Activated CD8-positive, alpha-beta memory T cell treated with anti-CD3 and anti-CD28 coated beads for 1 hour (primary cell): ENCODE measurements around the gene KIF1A.

Experiments
- DNase-seq, 2 donors: peaks; one replicate each; pipeline ENCODE4 v3.0.0-alpha.2; 2020; ENCODE audit warnings: low read depth in 1 of 2; ENCODE audit errors: extremely low read depth in 1 of 2

KIF1A gene

GRCh38 chr2:240777456-240778212 is 42.4 kb downstream of the KIF1A start:
- DNase-seq: no peak

DNA sequence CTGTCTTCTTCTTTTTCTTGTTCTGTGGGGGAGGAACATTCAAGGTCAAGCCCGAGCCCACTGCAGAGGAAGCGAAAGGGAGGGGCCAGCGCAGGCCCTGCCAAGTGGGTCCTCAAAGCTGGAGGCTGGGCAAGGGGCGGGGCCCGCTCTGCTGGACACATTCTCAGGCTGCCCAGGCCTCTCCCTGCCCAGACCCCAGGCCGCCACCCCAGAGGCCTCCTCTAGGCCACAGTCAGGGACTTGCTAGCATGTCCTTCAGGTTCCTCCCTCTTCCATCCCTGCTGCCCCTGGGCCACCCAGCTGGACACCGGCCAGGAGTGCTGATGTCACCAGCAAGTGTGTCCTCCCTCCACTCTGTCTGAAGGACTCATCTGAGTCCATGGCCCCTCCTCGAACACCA is 44.1 kb downstream of the KIF1A start:
- no peak for DNase-seq

GRCh38 chr2:240774856-240775255 is 45.2 kb downstream of the KIF1A start:
- no peak for DNase-seq

DNA sequence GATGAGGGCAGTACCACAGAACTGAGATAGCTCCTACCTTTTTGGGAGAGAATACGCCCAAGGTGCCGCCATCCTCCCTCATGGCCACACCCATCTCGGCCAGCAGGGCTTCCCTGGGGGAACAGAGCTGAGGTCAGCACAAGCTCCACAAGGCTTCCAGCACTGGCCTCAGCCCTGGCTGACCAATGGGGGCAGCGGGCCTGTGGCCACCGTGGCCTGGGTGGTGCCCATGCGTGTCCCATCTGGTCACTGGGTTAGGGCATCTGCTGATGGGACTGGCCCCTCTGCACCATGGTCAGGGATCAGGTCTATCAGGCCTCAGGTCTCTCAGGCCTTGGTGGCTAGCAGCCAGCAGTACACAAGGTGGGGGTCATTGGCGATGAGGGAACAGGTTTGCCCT is 50.9 kb downstream of the KIF1A start:
- no peak for DNase-seq

DNA sequence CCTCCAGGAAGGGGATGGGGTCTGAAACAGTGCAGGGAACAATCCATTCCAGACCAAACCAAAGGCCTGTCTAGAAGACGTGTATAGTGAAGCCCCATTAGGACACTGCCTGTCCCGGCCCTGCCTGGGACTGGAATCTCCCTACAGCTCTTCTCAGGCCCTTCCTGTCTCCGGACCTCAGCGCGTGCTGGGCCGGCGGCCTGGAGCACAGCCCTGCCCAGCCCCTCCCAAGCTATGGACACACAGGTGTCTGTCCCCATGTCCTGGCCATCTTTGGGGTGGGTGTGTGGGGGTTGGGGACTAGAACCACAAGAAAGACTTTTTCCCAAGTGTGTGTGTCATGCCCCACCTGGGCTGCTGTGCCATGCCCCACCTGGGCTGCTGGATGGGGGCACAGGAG is 51.8 kb downstream of the KIF1A start:
- DNase-seq: no peak

DNA sequence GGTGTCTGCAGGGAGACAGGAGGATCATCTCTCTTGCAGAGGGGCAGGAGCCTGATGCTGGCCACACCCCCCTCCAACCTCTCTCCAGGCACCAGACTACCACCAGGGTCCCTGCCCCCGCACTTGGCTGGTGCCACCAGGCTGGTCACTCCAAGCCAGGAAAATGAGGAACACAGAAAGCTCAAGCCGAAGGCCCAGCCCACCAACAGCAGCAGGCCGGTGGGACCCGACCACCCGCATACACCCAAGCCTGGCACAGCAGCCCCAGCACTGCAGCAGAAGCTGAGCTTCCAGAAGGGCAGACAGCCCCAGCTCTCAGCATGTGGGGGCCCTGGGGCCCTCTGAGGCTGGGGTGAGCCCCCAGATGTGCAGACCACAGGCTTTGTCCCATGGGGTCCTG is 52.7 kb downstream of the KIF1A start:
- DNase-seq: no peak

DNA sequence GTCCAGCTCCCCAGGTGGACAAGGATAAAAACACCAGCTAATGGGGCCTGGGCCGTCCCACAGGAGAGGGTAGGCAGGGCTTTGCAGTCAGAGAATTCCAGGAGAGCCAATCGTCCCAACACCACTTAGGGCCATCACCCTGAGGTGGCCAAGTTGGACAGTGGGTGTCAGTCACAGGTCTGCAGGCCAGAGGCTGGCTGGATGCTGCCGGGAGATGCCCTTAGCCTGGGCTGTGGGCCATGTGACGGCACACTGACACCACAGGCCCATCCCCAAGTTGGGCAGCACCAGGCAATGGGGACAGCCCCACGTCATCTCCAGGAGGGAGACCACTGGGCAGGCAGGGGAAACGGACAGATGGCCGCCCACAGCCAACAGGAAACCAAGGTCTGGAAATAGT is 53.9 kb downstream of the KIF1A start:
- DNase-seq: no peak

- DNase-seq: no peak
Measured at GRCh38 chr2:240765007-240765406, 55.0 kb downstream of the KIF1A start.

DNA sequence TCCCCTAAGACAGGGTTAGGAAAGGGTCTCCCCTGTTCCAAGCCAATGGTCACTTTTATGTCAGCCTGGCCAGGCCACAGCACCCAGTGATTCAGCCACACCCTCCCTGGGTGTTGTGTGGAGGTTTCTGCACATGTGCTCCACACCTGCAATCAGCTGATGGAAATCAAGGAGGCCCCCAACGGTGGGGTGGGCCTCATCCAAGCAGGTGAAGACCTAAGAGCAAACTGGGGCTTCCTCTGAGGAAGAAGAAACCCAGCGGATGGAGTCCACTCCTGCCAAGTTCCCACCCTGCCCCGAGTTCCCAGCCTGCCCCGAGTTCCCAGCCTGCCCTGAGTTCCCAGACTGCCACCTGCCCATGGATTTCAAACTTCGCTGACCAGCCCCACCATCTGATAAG is 55.4 kb downstream of the KIF1A start:
- no peak for DNase-seq

DNA sequence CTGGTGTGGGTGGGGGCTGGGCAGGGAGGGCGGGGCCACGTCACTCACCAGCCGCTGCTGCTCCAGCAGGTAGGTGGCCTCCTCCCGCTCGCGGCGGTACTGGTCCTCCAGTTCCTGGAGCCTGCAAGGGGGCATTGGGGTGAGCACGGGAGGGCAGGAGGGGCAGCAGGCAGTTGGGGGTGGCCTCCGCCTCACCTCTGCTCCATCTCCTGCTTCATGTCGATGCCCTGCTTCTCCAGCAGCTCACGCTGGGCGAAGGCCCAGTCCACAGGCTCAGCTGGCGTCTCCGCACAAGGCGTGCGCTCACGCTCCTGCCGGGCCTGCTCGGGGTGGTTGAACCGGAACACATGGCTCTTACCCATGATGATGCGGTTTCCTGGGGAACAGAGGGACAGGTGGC is 57.0 kb downstream of the KIF1A start:
- DNase-seq: no peak

- DNase-seq: no peak
Measured at GRCh38 chr2:240762249-240762648, 57.8 kb downstream of the KIF1A start.

GRCh38 chr2:240760576-240761246 is 59.3 kb downstream of the KIF1A start:
- DNase-seq: no peak

DNA sequence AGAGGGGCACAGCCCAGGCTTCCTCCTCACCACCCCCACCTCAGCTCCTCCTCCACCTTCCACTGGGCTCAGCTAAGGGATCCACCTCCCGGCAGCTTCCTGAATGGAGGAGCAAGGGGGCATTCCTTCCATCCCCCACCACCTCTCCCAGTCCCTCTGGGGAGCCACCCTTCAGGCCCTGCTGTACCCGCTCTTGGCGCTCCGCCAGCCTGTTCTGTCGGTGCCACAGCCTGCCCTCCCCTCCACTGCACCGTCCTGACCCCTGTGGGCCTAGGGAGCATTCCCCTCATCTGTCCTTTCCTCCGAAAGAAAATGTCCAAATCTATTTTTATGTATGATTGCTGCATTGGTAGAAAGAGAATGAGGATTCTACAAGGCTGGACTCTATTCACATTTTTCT is 59.9 kb downstream of the KIF1A start:
- no peak for DNase-seq

- no peak for DNase-seq
Measured at GRCh38 chr2:240759459-240759858, 60.6 kb downstream of the KIF1A start.

GRCh38 chr2:240757086-240757614 is 62.9 kb downstream of the KIF1A start:
- DNase-seq: no peak

DNA sequence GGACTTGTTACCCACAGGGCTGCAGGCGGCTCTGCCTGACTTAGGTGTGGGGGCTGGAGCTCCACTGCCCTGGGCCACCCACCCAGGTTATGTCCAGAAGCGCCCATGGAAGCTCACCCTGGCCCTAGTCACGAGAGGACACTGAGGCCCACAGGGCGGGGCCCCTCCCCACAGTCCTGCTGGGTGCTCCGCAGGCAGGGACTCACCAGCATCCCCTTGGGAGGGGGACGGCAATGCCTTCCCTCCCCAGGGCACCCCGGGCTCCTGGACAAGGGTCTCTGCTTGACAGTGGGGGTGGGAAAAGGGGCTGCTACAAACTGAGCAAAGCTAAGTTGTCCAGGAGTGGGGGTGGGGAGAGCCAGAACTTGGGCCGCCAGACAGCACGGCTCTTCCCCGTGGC is 67.8 kb downstream of the KIF1A start:
- DNase-seq: no peak

DNA sequence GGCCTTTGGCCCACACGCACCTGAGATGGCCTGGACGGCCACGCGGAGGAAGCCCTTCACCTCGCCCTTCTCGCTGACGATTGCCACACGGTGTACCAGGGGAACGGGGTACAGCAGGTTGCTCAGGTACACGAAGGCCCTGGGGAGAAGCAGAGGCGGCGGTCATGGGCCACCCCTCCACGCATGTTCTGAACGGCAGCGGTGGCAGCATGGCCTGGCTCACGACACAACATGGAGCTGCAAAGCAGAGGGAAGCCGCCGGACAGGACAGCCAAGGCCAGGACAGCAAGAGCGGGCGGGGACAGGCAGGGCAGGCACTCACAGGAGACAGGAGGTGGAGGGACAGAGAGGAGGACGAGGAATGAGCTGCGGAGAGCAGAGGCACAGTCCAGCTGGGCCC is 69.6 kb downstream of the KIF1A start:
- DNase-seq: no peak

DNA sequence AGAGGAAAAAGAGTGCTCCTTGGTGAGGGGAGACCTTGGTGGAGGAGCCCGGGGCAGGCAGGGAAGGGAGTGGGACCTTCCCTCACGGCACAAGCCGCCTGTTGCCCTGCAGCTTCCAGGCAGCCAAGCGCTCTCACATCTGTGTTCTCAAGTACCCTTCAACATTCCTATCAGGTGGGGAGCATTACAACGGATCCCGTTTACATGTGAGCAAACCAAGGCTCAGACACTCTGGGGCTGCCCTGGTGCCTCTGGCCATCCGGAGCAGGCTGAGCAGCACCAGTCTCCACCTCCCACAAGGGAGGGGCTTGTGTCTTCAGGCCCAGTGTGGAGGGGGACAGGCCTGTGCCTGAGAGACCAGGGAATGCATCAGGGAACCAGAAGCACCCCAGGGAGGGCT is 70.5 kb downstream of the KIF1A start:
- DNase-seq: no peak

- DNase-seq: no peak
Measured at GRCh38 chr2:240747256-240747655, 72.8 kb downstream of the KIF1A start.

DNA sequence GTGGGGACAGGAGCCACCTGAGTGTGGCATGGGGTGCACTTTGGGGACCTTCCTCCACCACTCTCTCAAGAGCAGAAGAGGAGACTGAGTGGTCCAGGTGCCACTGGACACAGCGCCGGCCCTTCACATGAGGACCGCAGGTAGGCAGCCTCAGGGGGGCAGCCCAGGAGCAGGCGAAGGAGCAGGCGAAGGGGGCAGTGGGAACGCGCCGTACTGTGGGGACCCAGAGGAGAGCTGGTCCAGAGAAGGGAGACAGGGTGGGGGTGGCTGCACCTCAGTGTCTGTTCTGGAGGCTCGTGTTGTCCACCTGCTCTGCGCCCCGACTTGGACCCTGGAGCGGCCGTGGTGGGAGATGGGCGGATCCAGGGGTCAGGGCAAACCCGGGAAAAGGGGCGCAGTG is 73.3 kb downstream of the KIF1A start:
- DNase-seq: no peak

DNA sequence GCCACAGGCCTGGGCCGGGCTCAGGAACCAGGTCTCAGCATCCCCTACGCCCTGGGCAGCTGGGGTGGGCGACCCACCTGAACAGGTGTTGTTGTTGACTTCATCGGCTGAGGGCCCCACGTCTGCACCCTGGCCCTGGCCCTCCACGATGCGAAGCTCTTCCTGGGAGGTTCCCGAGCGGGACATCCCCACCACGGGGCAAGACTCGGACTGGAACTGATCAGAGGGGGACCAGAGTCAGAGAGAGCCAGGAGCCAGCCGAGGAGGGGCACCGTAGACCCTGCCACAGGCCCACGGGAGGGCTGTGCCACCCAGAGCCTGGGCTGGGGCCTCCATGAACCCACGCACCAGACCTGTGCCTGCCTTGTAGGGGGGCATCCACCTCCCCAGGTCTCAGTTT is 74.1 kb downstream of the KIF1A start:
- no peak for DNase-seq

DNA sequence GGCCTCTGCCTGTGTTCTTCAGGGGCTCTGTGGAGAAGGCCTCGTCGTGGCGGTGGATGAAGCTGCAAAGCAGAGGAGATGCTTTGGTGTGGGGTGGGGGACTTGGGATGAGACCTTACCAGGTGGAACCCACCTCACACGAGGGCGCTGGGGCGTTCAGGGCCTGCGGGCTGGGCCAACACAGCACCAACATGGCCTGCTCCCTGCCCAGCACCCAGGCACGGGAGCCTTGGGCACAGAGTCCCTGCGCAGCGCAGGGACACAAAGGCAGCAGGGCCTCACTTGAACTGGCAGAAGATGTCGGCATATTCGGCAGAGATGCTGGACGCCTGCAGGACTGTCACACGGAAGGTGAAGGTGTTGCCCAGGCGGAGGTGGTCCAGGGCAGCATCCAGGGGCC is 74.6 kb downstream of the KIF1A start:
- no peak for DNase-seq
